Body of pancreas (tissue), 4 donors: Measurements from ENCODE around the gene MICB. TPM values are rescaled to one million over a fixed set of nuclear protein-coding genes. Genes with fewer than 3 reads are reported as not detected.

Experiments
- ATAC-seq: fragments of 150-250 bp; one replicate; pipeline ENCODE4 v1.9.1; 2016
- DNase-seq, 4 donors: peaks; one replicate each; pipeline ENCODE4 v3.0.0-alpha.2; 2019
- H3K27ac ChIP-seq, 4 donors: fragments of 200-600 bp; sonication (generic); 1 replicate in 3 of 4; 2 replicates in 1 of 4; pipeline versions ENCODE4 v1.5.1 to v1.6.1; 2016 to 2019; ENCODE audit warnings: mild to moderate bottlenecking in 1 of 4, mixed read lengths in 1 of 4, moderate library complexity in 1 of 4
- H3K27me3 ChIP-seq, 2 donors: fragments of 200-600 bp; sonication (generic); one replicate each; pipeline ENCODE4 v1.6.0; 2016; ENCODE audit warnings: mild to moderate bottlenecking in 1 of 2
- H3K36me3 ChIP-seq, 2 donors: fragments of 200-600 bp; sonication (generic); replicated peaks in 1 of 2; 2 replicates each; pipeline ENCODE4 v1.5.1; 2016; ENCODE audit warnings: low read depth in 2 of 2; ENCODE audit not compliant: insufficient read depth in 1 of 2
- H3K4me1 ChIP-seq: fragments of 200-600 bp; sonication (generic); one replicate; pipeline ENCODE4 v1.6.0; 2016
- H3K4me3 ChIP-seq, 2 donors: fragments of 200-600 bp; sonication (generic); 1 replicate in 1 of 2; 2 replicates in 1 of 2; pipeline ENCODE4 v1.5.1; 2016 to 2019
- H3K9me3 ChIP-seq, 3 donors: fragments of 200-600 bp; sonication (generic); 1 replicate in 2 of 3; 2 replicates in 1 of 3; pipeline ENCODE4 v1.5.1; 2016
- CTCF ChIP-seq, 7 experiments: fragments of 450-650 bp in 4 of 7; fragments of 200-600 bp in 3 of 7; sonication (generic) in 3 of 7; IDR thresholded peaks; one replicate each; pipeline ENCODE4 v1.5.1; 2016 to 2019; ENCODE audit warnings: antibody characterized with exemption in 7 of 7
- POLR2A ChIP-seq, 3 donors: fragments of 450-650 bp; IDR thresholded peaks; one replicate each; pipeline ENCODE4 v1.6.1; 2016; ENCODE audit warnings: antibody characterized with exemption in 3 of 3, mild to moderate bottlenecking in 2 of 3
- WGBS, 2 donors: methylation state at CpG; one replicate each; pipeline ENCODE4 v1.1.5; 2017; 5-methylcytosine and 5-hydroxymethylcytosine counted together
- intact Hi-C: fragments of 100-400 bp; cut with DNase I; formaldehyde crosslinking; loops from one replicate; pipeline ENCODE4 v1.15.1; 2023
- total RNA-seq, 2 donors: library from RNA; depleted of rRNA; stranded (reverse); fragments of >200 nt; gene quantifications; one replicate each; pipeline ENCODE4 v1.1.0, GENCODE V29; 2016

MICB gene
- total RNA-seq, 2 donors from 2014 or later = 0.78 TPM; not detected in 1

- no peak for TF ChIP-seq POLR2A (IDR thresholded peaks at IDR 0.05)
- no peak for TF ChIP-seq CTCF (IDR thresholded peaks at IDR 0.05)
- DNase-seq (no peak), ATAC-seq (no peak)
- WGBS, 2 donors = 84 to 96% methylated on average over 5 of the region's 5 CpGs
- intact Hi-C loops = no loop called here
- no peaks in the 10 kb centered on the region for H3K36me3 ChIP-seq
- no peaks in the 10 kb centered on the region for H3K9me3 ChIP-seq
- H3K4me1 ChIP-seq = peaks cover 22% of the 10 kb centered on the region
- no peaks in the 10 kb centered on the region for H3K27me3 ChIP-seq
- H3K4me3 ChIP-seq = no peak overlapping the region
- H3K27ac ChIP-seq = no peak overlapping the region
Observed at GRCh38 chr6:31460361-31461025, 37.5 kb upstream of the MICB start.

- 49 to 51% methylated on average over 11 of the region's 11 CpGs for WGBS, 2 donors
- no peak for DNase-seq
- Histone ChIP-seq H3K27me3 (no peaks in the 10 kb centered on the region), H3K4me3 (no peak overlapping the region), H3K4me1 (peaks cover 22% of the 10 kb centered on the region), H3K27ac (peak overlapping the region in 2 of 4 donors; percentile 48 to 77), H3K9me3 (no peaks in the 10 kb centered on the region), H3K36me3 (no peaks in the 10 kb centered on the region)
- no peak for TF ChIP-seq POLR2A (IDR thresholded peaks at IDR 0.05)
- no peak for ATAC-seq
- intact Hi-C loops = no loop called here
Observed at GRCh38 chr6:31462026-31462963, 35.6 kb upstream of the MICB start.

GRCh38 chr6:31462964-31463870 lies 34.7 kb upstream of the MICB start:
- H3K4me3 ChIP-seq = peak overlapping the region in 1 of 2 donors; percentile 26

GRCh38 chr6:31464252-31465184 lies 33.4 kb upstream of the MICB start:
- H3K27me3 ChIP-seq = no peaks in the 10 kb centered on the region
- no peak overlapping the region for H3K27ac ChIP-seq
- no peaks in the 10 kb centered on the region for H3K9me3 ChIP-seq
- no peak overlapping the region for H3K4me3 ChIP-seq
- H3K36me3 ChIP-seq = no peaks in the 10 kb centered on the region
- ATAC-seq = no peak
- TF ChIP-seq POLR2A (IDR thresholded peaks at IDR 0.05) (no peak), CTCF (IDR thresholded peaks at IDR 0.05) (no peak)
- no peak for DNase-seq
- intact Hi-C loops = no loop called here
- peaks cover 22% of the 10 kb centered on the region for H3K4me1 ChIP-seq
- WGBS, 2 donors = 74 to 83% methylated on average over 7 of the region's 7 CpGs

More at GRCh38 chr6:31462964-31463870, 34.7 kb upstream of the MICB start:
- peak; percentile 99 for ATAC-seq
- DNase-seq = peak; percentile 89 to 95 (median 92)
- Histone ChIP-seq H3K4me1 (peaks cover 22% of the 10 kb centered on the region), H3K9me3 (no peaks in the 10 kb centered on the region), H3K27ac (peak overlapping the region in 3 of 4 donors; percentile 42 to 77 (median 48)), H3K27me3 (no peaks in the 10 kb centered on the region), H3K36me3 (no peaks in the 10 kb centered on the region)
- WGBS, 2 donors = 14 to 22% methylated on average over 24 to 29 of the region's 29 CpGs
- TF ChIP-seq CTCF (IDR thresholded peaks at IDR 0.05) (no peak), POLR2A (IDR thresholded peaks at IDR 0.05) (peak; percentile 20 to 86 (median 78))
- intact Hi-C loops = no loop called here
